Thyroid gland (tissue), 4 donors: ENCODE results near the gene SERPINF2. TPM values are rescaled to one million over a fixed set of nuclear protein-coding genes. Genes with fewer than 3 reads are reported as not detected.
"Not testable (repeated sequence)": the region's sequence is repeated elsewhere in the genome, so short reads cannot be mapped to it uniquely, and the experiment has no call there.

Experiments used
- DNase-seq, 2 donors: peaks; one replicate each; pipeline ENCODE4 v3.0.0-alpha.2; 2019
- H3K27ac ChIP-seq, 3 donors: fragments of 200-600 bp; sonication (generic); 1 replicate in 2 of 3; 2 replicates in 1 of 3; pipeline ENCODE4 v1.5.1; 2016 to 2019; ENCODE audit warnings: mild to moderate bottlenecking in 1 of 3, moderate library complexity in 1 of 3
- H3K27me3 ChIP-seq: fragments of 200-600 bp; sonication (generic); one replicate; pipeline ENCODE4 v1.5.1; 2019
- H3K36me3 ChIP-seq, 2 donors: fragments of 200-600 bp; sonication (generic); one replicate each; pipeline ENCODE4 v1.5.1; 2016 to 2019
- H3K4me1 ChIP-seq, 2 donors: fragments of 200-600 bp; sonication (generic); one replicate each; pipeline ENCODE4 v1.5.1; 2017 to 2019
- H3K4me3 ChIP-seq, 3 donors: fragments of 200-600 bp; sonication (generic); replicated peaks in 1 of 3; 1 replicate in 2 of 3; 2 replicates in 1 of 3; pipeline ENCODE4 v1.5.1; 2016; ENCODE audit warnings: mild to moderate bottlenecking in 1 of 3
- H3K9me3 ChIP-seq: fragments of 200-600 bp; sonication (generic); one replicate; pipeline ENCODE4 v1.5.1; 2017
- POLR2A ChIP-seq, 2 donors: fragments of 450-650 bp; IDR thresholded peaks; one replicate each; pipeline ENCODE4 v1.6.1; 2017; ENCODE audit warnings: antibody characterized with exemption in 2 of 2, mild to moderate bottlenecking in 2 of 2, moderate library complexity in 1 of 2
- WGBS, 2 donors: methylation state at CpG; one replicate each; pipeline ENCODE4 v1.1.5; 2017; 5-methylcytosine and 5-hydroxymethylcytosine counted together
- intact Hi-C: fragments of 100-400 bp; cut with DNase I; formaldehyde crosslinking; loops from one replicate; pipeline ENCODE4 v1.15.1; 2023
- total RNA-seq, 4 donors: library from RNA; depleted of rRNA; stranded (reverse); fragments of >200 nt; gene quantifications; one replicate each; pipeline ENCODE4 v1.2.3, GENCODE V29; 2016
- TF ChIP-seq, protein P1 (sequence below), 6 experiments: fragments of 200-600 bp in 3 of 6; fragments of 450-650 bp in 3 of 6; sonication (generic) in 3 of 6; IDR thresholded peaks; one replicate each; pipeline ENCODE4 v1.5.1; 2016 to 2019; ENCODE audit warnings: antibody characterized with exemption in 6 of 6, mild to moderate bottlenecking in 2 of 6, inconsistent platforms in 1 of 6, moderate library complexity in 1 of 6

The SERPINF2 gene
- total RNA-seq, 4 donors from 2014 or later, result 4.3 to 9.7 (median 7.1) TPM

DNA sequence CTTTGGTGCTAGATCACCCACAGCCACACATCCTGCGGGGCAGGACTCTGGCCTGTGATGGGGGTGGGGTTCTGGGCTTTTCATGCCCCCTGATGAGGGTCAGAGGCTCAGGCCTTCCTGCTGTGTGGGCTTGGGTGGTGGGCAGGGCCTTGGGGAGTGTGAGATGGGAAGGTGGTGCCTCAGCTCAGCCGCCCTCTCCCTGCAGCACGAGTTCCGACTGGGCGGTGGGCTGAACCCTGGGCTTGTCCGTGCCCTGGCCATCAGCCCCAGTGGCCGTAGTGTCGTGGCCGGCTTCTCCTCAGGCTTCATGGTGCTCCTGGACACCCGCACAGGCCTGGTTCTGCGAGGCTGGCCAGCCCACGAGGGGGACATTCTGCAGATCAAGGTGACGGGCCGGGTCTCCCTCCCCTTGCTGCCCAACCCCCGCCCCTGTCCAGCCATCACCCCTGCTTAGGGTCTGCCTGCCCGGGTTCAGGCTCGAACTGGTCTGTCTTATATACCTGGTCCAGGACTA lies 6.8 kb upstream of the SERPINF2 start:
- no peak for DNase-seq
- 91 to 98% methylated on average over 10 to 14 of the region's 17 CpGs for WGBS, 2 donors
- no peaks in the 10 kb centered on the region for H3K9me3 ChIP-seq
- H3K27me3 ChIP-seq, result no peaks in the 10 kb centered on the region
- peaks cover 7 to 23% of the 10 kb centered on the region in 2 donors for H3K36me3 ChIP-seq
- intact Hi-C loops, result no loop called here
- TF ChIP-seq POLR2A (IDR thresholded peaks at IDR 0.05), result no peak
- peaks cover 0 to under 1% of the 10 kb centered on the region in 2 donors for H3K4me1 ChIP-seq
- H3K27ac ChIP-seq, result no peak overlapping the region
- H3K4me3 ChIP-seq, result no peak overlapping the region

DNA sequence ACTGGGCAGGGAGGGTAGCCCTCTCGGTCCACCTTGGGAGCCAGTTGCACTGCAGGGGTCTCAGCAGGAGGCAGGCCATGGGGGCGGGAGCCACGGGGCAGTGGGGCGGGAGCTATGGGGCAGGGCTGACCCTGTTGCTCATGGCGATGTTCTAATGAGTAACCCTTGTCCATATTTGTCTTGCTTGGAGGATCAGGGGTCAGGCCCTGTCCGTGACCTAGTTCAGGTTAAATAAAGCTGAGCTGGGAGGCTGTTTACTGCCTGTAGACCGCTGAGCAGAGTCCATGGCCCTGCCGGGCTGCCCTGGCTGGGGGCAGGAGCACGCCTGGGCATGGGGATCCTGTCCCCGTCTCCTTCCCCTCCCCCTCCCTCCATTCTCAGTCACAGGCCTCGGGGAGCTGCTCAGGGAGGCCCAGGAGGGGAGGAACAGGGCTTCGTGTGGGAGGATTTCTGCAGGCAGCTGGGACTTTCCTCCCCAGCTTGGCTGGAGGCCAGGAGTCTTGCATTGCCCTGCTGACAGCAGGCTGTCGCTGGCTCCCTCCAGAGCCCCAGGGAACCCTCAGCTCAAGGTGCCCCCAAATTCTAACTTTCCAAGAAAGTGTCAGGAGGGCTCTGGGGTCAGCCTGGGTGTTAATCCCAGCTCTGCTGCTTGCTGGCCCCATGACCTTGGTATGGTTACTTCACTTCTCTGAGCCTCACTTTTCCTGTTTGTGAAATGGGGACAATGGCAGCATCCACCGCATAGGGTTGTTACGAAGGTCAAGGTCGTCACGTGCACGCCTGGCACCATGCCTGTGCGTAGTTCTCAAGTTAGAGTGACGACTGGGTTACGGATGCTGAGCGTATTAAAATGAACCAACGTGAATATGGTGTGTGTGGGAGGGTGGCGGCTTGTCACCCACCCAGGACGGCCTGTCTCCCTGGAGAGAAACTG lies 6.1 kb upstream of the SERPINF2 start:
- Histone ChIP-seq H3K4me3 (no peak overlapping the region), H3K27me3 (no peaks in the 10 kb centered on the region), H3K4me1 (no peaks in the 10 kb centered on the region), H3K27ac (no peak overlapping the region), H3K9me3 (no peaks in the 10 kb centered on the region), H3K36me3 (peaks cover 7 to 20% of the 10 kb centered on the region in 2 donors)
- WGBS, 2 donors, result 81 to 87% methylated on average over 15 to 17 of the region's 25 CpGs
- TF ChIP-seq, protein P1, sequence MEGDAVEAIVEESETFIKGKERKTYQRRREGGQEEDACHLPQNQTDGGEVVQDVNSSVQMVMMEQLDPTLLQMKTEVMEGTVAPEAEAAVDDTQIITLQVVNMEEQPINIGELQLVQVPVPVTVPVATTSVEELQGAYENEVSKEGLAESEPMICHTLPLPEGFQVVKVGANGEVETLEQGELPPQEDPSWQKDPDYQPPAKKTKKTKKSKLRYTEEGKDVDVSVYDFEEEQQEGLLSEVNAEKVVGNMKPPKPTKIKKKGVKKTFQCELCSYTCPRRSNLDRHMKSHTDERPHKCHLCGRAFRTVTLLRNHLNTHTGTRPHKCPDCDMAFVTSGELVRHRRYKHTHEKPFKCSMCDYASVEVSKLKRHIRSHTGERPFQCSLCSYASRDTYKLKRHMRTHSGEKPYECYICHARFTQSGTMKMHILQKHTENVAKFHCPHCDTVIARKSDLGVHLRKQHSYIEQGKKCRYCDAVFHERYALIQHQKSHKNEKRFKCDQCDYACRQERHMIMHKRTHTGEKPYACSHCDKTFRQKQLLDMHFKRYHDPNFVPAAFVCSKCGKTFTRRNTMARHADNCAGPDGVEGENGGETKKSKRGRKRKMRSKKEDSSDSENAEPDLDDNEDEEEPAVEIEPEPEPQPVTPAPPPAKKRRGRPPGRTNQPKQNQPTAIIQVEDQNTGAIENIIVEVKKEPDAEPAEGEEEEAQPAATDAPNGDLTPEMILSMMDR (IDR thresholded peaks at IDR 0.05), result no peak
- no peak for TF ChIP-seq POLR2A (IDR thresholded peaks at IDR 0.05)
- peak in 1 of 2 donors; percentile 22 for DNase-seq
- intact Hi-C loops, result no loop called here

DNA sequence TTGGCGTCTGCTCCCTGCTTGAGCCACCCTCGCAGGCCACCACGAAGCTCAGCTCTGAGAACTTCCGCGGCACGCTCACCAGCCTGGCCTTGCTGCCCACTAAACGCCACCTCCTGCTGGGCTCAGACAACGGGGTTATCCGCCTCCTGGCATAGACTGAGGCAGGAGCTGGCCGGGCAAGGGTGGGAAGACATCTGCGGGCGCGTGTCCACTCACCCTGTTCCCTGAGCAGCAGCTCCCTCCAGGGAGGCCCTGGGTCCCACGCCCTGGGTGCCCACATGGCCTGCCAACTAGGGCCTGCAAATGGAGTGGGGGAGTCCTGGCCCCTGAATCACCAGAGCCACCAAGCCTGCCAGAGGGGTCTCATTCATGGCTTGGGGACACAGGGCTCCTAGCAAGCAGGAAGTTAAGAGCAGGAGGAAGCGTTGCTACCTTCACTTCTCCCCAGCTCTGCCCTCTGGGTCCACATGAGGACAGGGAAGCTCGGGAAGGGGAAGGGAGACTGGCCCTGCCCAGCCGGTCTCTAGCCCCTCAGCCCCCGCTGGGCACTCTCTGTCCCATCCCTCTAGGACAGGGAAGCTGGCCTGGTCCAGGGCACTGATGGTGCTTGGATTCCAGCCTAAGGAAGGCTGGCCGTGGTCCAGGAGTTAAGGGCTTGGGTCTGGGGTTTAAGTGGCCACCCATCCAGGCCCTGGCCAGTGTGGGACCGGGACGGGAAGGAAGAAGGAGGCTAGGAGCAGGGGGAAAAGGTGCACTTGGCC lies 5.0 kb upstream of the SERPINF2 start:
- Histone ChIP-seq H3K4me1 (peaks cover 0 to 7% of the 10 kb centered on the region in 2 donors), H3K27me3 (no peaks in the 10 kb centered on the region), H3K9me3 (no peaks in the 10 kb centered on the region), H3K27ac (no peak overlapping the region), H3K36me3 (peaks cover 4 to 16% of the 10 kb centered on the region in 2 donors), H3K4me3 (no peak overlapping the region)
- TF ChIP-seq, protein P1 (IDR thresholded peaks at IDR 0.05), result no peak
- TF ChIP-seq POLR2A (IDR thresholded peaks at IDR 0.05), result no peak
- no peak for DNase-seq
- WGBS, 2 donors, result 87 to 92% methylated on average over 11 to 18 of the region's 21 CpGs
- intact Hi-C loops, result no loop called here

DNA sequence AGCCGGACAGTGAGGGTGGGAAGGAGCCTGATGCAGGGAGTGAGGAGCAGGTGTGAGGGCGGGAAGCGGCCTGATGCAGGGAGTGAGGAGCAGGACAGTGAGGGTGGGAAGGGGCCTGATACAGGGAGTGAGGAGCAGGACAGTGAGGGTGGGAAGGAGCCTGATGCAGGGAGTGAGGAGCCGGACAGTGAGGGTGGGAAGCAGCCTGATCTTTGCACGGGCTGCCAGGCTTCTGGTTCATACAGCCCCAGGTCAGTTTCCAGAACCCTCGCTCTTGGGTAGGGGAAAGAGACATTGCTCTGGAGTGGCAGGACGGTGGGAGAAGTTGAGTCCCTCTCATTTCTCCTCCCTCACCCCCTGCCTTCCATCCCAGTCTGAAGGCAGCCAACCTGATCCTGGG lies 772 bp upstream of the SERPINF2 start:
- 88 to 94% methylated on average over 6 to 7 of the region's 7 CpGs for WGBS, 2 donors
- H3K4me1 ChIP-seq, result peaks cover 0 to 17% of the 10 kb centered on the region in 2 donors
- H3K27ac ChIP-seq, H3K27me3 ChIP-seq, H3K36me3 ChIP-seq, H3K9me3 ChIP-seq, intact Hi-C loops, DNase-seq, H3K4me3 ChIP-seq: not testable (repeated sequence)

DNA sequence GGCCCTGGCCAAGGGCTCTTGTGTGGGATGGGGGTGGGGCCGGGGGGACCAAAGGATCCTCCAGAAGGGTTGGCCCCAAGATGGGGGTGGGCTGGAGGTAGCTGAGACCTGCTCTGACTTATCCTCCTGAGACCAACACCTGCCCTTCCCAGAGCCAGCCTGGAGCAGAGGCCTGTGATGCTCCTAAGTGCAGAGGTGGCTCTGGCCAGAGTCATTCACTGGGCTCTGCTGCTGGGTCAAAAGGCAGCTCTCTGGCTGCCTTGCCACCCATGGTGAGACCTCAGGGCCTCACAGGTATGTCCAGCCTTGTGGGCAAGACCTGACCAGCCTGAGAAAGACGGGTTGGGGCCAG lies 393 bp downstream of the SERPINF2 start:
- Histone ChIP-seq H3K4me1 (peaks cover 0 to 25% of the 10 kb centered on the region in 2 donors), H3K4me3 (no peak overlapping the region), H3K9me3 (no peaks in the 10 kb centered on the region), H3K27ac (peak overlapping the region in 1 of 3 donors; percentile 21), H3K36me3 (no peaks in the 10 kb centered on the region), H3K27me3 (no peaks in the 10 kb centered on the region)
- 40 to 100% methylated on average over 1 of the region's 2 CpGs for WGBS, 2 donors
- TF ChIP-seq, protein P1 (IDR thresholded peaks at IDR 0.05), result no peak
- TF ChIP-seq POLR2A (IDR thresholded peaks at IDR 0.05), result no peak
- intact Hi-C loops, result no loop called here
- no peak for DNase-seq
